ENCODE measurements around the gene HIVEP3.

GRCh38 chr1:41878911-41879310 is 39.8 kb downstream of the HIVEP3 start:
- TF ChIP-seq POLR2A (IDR thresholded peaks at IDR 0.05): no peak
- no peak for TF ChIP-seq POLR2AphosphoS5 (IDR thresholded peaks at IDR 0.05)
